Colonic mucosa (tissue), 4 donors: ENCODE results near the gene EDEM1. TPM values are rescaled to one million over a fixed set of nuclear protein-coding genes. Genes with fewer than 3 reads are reported as not detected.
A peak's percentile ranks its signal among the peaks of the same experiment; 100 is the strongest.
"Not testable (repeated sequence)": the region's sequence is repeated elsewhere in the genome, so short reads cannot be mapped to it uniquely, and the experiment has no call there.

Experiments
- DNase-seq: peaks from one replicate; pipeline ENCODE4 v3.0.0-alpha.2; 2020
- H3K27ac ChIP-seq: fragments of 200-600 bp; one replicate; pipeline ENCODE4 v1.8.0; 2021
- H3K27me3 ChIP-seq: fragments of 200-600 bp; one replicate; pipeline ENCODE4 v1.8.0; 2021
- H3K36me3 ChIP-seq: fragments of 200-600 bp; one replicate; pipeline ENCODE4 v1.8.0; 2021
- H3K4me1 ChIP-seq: fragments of 200-600 bp; one replicate; pipeline ENCODE4 v1.8.0; 2021; ENCODE audit warnings: mild to moderate bottlenecking
- H3K4me3 ChIP-seq: fragments of 200-600 bp; one replicate; pipeline ENCODE4 v1.8.0; 2021
- H3K9ac ChIP-seq, 2 donors: one replicate each; pipeline ENCODE4 v1.7.0; 2013; ENCODE audit warnings: control low read depth in 2 of 2, low read depth in 2 of 2, low read length in 2 of 2
- H3K9me3 ChIP-seq: fragments of 200-600 bp; one replicate; pipeline ENCODE4 v1.8.0; 2021
- intact Hi-C: fragments of 100-400 bp; cut with DNase I; formaldehyde crosslinking; loops from one replicate; pipeline ENCODE4 v1.14.1; 2022
- total RNA-seq, 2 donors: library from RNA; stranded (reverse); fragmentation: NEBNext Ultra II Directional in 1 of 2; extraction: Animal tissue kit (Norgen Biotek cat#: 25700) in 1 of 2; gene quantifications; one replicate each; pipeline ENCODE4 v1.2.1, GENCODE V29; 2021
- TF ChIP-seq, protein P1 (sequence below): fragments of 200-600 bp; IDR thresholded peaks from one replicate; pipeline ENCODE4 v1.8.0; 2022; ENCODE audit warnings: antibody characterized with exemption, mild to moderate bottlenecking
- donor health status: healthy.
- donor health status: DM: no; HTN: no; CAD: no.
- donor health status: DM: no; HTN: no; CAD: no.

Gene EDEM1
- total RNA-seq, 2 donors from 2014 or later = 38.9 to 49.7 TPM

GRCh38 chr3:5181469-5182141 lies 5.9 kb upstream of the EDEM1 start:
- Histone ChIP-seq H3K27me3 (no peaks in the 10 kb centered on the region), H3K27ac (no peak overlapping the region), H3K4me3 (no peak overlapping the region), H3K9me3 (no peaks in the 10 kb centered on the region), H3K36me3 (no peaks in the 10 kb centered on the region), H3K9ac (no peak overlapping the region), H3K4me1 (no peaks in the 10 kb centered on the region)
- TF ChIP-seq, protein P1, sequence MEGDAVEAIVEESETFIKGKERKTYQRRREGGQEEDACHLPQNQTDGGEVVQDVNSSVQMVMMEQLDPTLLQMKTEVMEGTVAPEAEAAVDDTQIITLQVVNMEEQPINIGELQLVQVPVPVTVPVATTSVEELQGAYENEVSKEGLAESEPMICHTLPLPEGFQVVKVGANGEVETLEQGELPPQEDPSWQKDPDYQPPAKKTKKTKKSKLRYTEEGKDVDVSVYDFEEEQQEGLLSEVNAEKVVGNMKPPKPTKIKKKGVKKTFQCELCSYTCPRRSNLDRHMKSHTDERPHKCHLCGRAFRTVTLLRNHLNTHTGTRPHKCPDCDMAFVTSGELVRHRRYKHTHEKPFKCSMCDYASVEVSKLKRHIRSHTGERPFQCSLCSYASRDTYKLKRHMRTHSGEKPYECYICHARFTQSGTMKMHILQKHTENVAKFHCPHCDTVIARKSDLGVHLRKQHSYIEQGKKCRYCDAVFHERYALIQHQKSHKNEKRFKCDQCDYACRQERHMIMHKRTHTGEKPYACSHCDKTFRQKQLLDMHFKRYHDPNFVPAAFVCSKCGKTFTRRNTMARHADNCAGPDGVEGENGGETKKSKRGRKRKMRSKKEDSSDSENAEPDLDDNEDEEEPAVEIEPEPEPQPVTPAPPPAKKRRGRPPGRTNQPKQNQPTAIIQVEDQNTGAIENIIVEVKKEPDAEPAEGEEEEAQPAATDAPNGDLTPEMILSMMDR = no peak
- no peak for DNase-seq
- intact Hi-C loops = loop anchor here (5.0 kb wide), 1 partner anchor 34 kb away; no protein-coding TSS in a partner anchor

DNA sequence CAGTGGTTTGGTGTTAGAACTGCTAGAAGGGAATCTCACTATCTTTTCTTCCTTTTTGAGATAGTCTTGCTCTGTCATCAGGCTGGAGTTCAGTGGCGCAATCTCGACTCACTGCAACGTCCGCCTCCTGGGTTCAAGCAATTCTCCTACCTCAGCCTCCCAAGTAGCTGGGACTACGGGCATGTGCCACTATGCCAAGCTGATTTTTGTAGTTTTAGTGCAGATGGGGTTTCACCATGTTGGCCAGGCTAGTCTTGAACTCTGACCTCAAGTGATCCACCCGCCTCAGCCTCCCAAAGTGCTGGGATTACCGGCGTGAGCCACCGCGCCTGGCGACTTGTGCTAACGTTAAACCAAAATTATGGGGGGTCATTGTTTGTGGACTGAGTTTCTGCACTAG lies 3.8 kb upstream of the EDEM1 start:
- not testable (repeated sequence) for H3K4me3 ChIP-seq, H3K4me1 ChIP-seq, H3K27ac ChIP-seq, H3K27me3 ChIP-seq, H3K9me3 ChIP-seq, H3K9ac ChIP-seq, DNase-seq, H3K36me3 ChIP-seq
- intact Hi-C loops = loop anchor here (5.0 kb wide), 1 partner anchor 36 kb away; no protein-coding TSS in a partner anchor

- intact Hi-C loops = loop anchor here (5.0 kb wide), 1 partner anchor 37 kb away; no protein-coding TSS in a partner anchor
- Histone ChIP-seq H3K4me1 (no peaks in the 10 kb centered on the region), H3K27ac (no peak overlapping the region), H3K36me3 (no peaks in the 10 kb centered on the region), H3K27me3 (no peaks in the 10 kb centered on the region), H3K9ac (no peak overlapping the region), H3K4me3 (no peak overlapping the region), H3K9me3 (no peaks in the 10 kb centered on the region)
- no peak for DNase-seq
- TF ChIP-seq, protein P1 = no peak
Observed at GRCh38 chr3:5184499-5184898, 3.0 kb upstream of the EDEM1 start.

GRCh38 chr3:5185093-5185673 lies 2.3 kb upstream of the EDEM1 start:
- TF ChIP-seq, protein P1 = no peak
- H3K9ac ChIP-seq = no peak overlapping the region
- peak overlapping the region; percentile 25 for H3K27ac ChIP-seq
- intact Hi-C loops = loop anchor here (5.0 kb wide), 1 partner anchor 63 kb away; the partner anchor contains the start of gene ARL8B
- no peaks in the 10 kb centered on the region for H3K4me1 ChIP-seq
- H3K36me3 ChIP-seq = no peaks in the 10 kb centered on the region
- H3K4me3 ChIP-seq = no peak overlapping the region
- no peaks in the 10 kb centered on the region for H3K9me3 ChIP-seq
- H3K27me3 ChIP-seq = no peaks in the 10 kb centered on the region
- no peak for DNase-seq

DNA sequence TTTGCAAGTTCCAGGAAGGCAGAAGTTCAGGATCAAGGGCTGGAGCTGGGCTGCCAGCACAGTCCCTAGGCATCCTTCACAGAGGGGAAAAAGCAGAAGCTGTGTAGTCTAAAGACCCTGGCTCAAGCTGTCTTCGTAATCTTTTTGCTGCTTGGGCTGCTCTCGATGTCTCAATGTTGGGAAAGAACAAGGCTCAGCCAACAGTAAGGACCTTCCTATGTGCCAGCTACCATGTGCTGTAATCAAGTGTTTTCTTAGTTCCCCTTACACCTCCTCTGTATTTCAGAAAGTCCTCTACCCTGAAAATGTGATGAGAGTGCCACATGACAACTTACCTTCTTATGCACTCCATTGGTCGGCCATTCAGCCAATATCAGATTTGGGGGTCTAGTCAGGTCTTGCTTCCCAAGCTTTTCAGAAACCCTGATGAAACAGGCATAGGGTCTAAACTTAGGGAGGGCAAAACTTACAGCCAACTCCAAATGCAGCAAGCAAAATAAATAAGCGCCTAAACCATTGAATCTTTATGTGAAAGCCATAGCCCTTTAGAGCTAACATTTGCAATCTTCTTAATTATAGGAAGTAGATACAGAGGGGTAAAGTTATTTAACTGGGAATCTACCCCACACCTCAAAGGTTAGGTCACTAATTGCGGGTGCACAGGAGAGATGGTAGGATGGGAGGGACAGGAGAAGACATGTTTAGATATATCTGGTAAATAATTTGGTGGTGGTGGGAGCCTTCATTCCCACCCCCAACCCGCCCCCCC lies 1.2 kb upstream of the EDEM1 start:
- no peaks in the 10 kb centered on the region for H3K36me3 ChIP-seq
- H3K27me3 ChIP-seq = no peaks in the 10 kb centered on the region
- H3K27ac ChIP-seq = peak overlapping the region; percentile 25
- H3K4me1 ChIP-seq = no peaks in the 10 kb centered on the region
- intact Hi-C loops = loop anchor here (5.0 kb wide), 1 partner anchor 64 kb away; the partner anchor contains the start of gene ARL8B
- no peak for DNase-seq
- no peaks in the 10 kb centered on the region for H3K9me3 ChIP-seq
- TF ChIP-seq, protein P1 = no peak
- H3K4me3 ChIP-seq = peak overlapping the region; percentile 99
- H3K9ac ChIP-seq = peak overlapping the region in 1 of 2 donors; percentile 6
